ENCODE data around the gene MELTF.

The MELTF gene

GRCh38 chr3:197011780-197012539, 17.7 kb downstream of the MELTF start:
- in situ Hi-C loops (cut with MboI; ENCODE audit: low sequenced_read_pairs) = loop anchor here (25.0 kb wide), 1 partner anchor 175 kb away; no protein-coding TSS in a partner anchor

GRCh38 chr3:197010556-197011351, 18.9 kb downstream of the MELTF start:
- in situ Hi-C loops (cut with MboI; ENCODE audit: low sequenced_read_pairs) = loop anchor here (25.0 kb wide), 1 partner anchor 177 kb away; no protein-coding TSS in a partner anchor

DNA sequence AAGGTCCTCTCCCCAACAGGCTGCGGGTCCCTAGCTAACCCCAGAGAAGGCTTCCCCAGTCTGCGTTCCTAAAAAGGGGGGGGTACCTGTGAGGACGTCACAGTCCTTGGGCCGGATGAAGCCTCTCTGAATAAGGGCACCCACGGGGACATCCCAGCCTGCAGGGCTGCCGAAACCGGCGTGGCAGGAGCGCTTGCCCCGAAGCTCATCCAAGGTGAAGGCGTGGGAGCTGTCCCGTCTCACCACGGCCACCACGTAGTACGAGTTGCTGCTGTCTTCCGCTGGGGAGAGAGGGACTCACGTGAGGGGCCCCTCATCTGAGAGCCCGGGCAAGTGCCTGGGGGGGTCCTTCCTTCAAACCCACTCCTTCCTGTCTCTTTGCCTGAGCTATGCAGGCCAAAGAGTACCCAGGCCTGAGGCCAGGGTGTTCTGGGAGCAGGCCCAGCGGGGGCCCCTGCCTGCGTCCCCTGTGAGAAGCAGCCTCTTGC, 20.0 kb downstream of the MELTF start:
- in situ Hi-C loops (cut with MboI; ENCODE audit: low sequenced_read_pairs) = loop anchor here (25.0 kb wide), 1 partner anchor 178 kb away; no protein-coding TSS in a partner anchor

DNA sequence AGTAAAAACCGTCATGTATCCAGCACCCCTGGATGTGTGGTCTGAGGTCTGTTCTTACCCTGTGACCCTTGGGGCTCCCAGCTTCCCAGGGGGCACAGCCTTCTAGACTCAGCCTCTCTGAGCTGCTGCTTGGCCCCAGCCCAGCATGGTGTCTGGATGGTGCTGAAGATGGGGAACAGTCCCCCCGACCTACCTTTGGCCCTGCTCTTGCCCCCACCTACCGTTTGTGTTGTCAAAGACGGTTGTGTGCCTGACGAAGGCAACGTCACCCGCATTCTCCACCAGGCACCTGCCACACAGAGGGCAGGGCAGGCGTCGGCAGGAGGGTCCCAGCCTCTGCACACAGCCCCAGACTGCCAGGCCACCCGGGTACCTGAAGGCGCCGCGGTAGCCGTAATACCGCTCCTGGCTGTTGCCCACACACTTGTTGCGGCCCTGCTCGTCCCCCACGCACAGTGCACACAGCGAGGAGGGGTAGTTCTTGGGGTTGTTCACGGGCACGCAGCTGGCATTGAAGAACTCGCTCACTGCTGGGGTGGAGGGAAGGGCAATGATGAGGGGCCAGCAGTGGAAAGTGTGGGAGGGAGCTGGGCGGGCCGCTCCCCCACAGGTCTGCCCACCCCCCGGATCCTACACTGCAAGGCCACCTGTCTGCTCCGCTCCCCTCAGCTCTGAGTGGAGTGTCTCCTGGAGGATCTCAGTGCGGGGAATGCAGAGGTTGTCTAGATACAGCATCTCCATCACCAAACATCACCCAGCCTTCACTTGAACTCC, 21.0 kb downstream of the MELTF start:
- in situ Hi-C loops (cut with MboI; ENCODE audit: low sequenced_read_pairs) = loop anchor here (25.0 kb wide), 1 partner anchor 179 kb away; no protein-coding TSS in a partner anchor

GRCh38 chr3:197007953-197008352, 21.7 kb downstream of the MELTF start:
- in situ Hi-C loops (cut with MboI; ENCODE audit: low sequenced_read_pairs) = loop anchor here (25.0 kb wide), 1 partner anchor 179 kb away; no protein-coding TSS in a partner anchor

- in situ Hi-C loops (cut with MboI; ENCODE audit: low sequenced_read_pairs) = loop anchor here (25.0 kb wide), 1 partner anchor 180 kb away; no protein-coding TSS in a partner anchor
Observed at GRCh38 chr3:197007296-197007940, 22.2 kb downstream of the MELTF start.

DNA sequence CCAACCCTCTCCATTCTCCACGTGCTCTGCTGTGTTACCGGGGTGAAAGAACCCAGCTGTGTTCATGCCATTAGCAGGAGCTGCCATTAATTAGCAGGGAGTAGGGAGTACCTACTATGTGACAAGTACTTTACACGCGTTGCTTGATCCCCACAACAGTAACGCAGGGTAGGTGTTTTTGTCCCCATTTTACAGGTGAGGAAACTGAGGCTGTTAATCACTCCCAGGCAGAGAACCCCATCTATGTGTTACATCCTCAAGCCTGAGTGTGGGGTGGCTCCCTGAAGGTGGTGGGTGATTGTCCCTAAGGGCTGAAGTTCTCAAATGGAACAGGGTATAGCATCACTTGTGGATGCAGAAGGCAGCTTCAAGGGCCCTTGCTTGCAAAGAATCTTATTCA, 22.8 kb downstream of the MELTF start:
- in situ Hi-C loops (cut with MboI; ENCODE audit: low sequenced_read_pairs) = loop anchor here (25.0 kb wide), 1 partner anchor 180 kb away; no protein-coding TSS in a partner anchor

- in situ Hi-C loops (cut with MboI; ENCODE audit: low sequenced_read_pairs) = loop anchor here (25.0 kb wide), 1 partner anchor 181 kb away; no protein-coding TSS in a partner anchor
Observed at GRCh38 chr3:197006446-197006845, 23.2 kb downstream of the MELTF start.

DNA sequence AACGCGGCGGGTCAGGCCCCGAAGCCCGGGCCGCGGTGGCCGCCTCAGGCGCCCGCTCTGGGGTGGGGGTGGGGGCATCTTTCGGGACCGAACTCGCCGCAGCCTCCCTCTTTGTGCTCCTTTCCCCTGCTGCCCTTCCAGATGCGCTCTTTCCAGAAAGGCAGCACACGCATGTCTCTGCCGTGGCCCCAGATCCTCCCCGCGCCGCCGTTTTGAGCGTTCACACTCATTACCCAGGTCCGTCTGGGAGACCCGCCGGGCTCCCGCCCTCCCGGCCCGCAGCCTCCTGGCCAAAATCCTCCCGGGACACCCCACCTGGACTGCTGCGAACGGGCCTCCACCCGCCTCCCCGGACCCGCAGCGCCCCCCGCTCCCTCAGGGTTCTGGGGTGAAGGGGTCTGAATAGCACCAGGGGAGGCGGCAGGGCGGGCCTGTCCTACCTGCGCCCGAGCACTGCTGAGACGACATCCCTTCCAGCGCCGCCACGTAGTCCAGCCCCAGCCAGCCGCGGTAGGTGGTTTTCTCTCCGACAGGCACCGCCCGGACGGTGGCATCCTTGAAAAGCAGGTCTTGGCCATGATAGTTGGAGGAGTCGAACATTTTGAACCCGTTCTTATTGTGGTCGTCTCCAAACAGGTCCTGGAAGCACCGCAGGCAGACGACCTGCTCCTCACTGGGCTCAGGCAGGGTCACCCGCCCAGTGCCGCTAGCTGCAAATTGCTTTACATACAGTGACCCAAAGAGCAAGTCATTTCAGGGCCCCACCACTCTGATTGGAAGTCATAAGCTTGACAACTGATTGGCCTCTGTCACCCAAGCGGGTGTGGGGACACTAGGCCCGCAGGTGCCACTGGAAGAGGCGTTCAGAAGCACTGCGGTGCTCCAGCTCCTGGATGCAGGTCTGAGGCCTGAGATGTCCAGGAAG, 25.9 kb downstream of the MELTF start:
- in situ Hi-C loops (cut with MboI; ENCODE audit: low sequenced_read_pairs) = loop anchor here (25.0 kb wide), 1 partner anchor 184 kb away; no protein-coding TSS in a partner anchor

DNA sequence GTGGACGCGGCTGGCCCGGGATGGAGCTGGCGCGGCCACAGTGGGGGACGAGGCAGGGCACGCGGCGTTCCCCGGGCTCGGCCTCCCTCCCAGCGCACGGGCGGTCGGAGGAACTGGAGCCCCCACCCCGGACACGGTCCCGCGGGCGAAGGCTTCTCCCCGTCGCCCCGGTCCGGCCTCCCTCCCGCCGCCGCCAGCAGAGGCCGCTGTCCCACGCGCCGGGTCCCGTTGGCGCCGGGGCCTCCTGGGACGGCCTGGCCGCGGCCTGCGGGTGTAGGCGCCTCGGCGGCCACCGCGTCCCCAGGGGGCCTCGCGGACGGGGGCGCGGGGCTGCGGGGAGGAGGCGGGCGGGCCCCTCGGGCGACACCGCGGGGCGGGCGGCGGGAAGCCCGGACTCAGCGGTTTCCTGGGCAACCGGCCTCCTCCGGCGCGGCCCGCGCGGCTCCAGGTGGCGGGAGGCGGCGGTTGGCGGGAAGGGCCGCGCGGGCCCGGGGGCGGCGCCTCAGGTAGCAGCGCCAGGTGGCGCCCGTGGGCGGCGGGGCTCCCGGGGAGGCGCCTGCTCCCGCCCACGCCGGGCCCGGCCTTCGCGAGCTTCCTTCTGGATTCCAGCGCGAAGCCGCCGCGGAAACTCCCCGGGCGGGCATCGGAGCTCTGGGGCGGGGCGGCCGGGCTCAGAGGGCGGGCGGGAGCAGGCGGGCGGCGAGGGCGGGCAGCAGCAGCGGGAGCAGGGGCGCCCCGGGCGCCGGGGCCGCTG, 26.7 kb downstream of the MELTF start:
- in situ Hi-C loops (cut with MboI; ENCODE audit: low sequenced_read_pairs) = loop anchor here (25.0 kb wide), 1 partner anchor 184 kb away; no protein-coding TSS in a partner anchor

GRCh38 chr3:197001972-197002700, 27.5 kb downstream of the MELTF start:
- in situ Hi-C loops (cut with MboI; ENCODE audit: low sequenced_read_pairs) = loop anchor here (25.0 kb wide), 1 partner anchor 185 kb away; no protein-coding TSS in a partner anchor

DNA sequence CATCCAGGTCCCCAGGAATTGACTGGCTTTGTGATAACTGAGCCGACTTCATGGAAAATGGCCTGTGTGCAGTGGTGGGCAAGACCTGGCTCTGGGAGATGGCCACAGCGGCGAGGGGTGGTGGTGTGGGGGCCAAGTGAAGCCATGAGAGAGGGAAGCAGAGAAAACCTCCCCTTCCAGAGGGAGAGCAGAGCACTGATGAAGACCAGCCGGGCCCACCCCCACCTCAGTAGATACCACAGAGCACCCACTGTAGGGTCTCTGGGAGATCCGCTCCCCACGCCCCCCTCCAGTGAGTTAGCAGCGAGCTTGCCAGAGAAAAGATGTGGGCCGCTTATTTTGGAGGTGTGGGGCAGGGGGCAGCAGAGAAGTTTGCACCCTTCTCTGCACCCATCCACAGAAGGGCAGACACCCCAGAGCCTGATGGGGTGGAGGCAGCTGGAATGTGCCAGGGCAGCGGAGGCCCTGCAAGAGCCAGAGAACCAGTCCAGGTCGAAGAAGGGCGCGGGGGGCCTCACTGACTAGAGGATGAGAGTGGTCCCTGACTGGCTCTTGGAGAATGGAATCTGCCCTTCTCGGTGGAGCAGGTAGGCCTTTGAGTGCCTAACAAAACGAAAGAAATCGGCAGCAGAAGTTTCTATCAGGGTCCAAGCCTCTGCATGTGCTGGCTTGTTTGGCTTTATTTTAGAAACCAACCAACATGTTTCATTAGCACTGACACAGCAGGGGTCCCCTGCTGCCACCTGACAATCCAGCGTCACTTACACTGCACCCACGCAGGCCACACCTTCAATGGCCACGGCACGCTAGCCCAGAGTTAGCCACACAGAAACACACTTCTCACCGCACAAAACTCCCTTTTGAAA, 28.3 kb downstream of the MELTF start:
- in situ Hi-C loops (cut with MboI; ENCODE audit: low sequenced_read_pairs) = loop anchor here (25.0 kb wide), 1 partner anchor 186 kb away; no protein-coding TSS in a partner anchor

DNA sequence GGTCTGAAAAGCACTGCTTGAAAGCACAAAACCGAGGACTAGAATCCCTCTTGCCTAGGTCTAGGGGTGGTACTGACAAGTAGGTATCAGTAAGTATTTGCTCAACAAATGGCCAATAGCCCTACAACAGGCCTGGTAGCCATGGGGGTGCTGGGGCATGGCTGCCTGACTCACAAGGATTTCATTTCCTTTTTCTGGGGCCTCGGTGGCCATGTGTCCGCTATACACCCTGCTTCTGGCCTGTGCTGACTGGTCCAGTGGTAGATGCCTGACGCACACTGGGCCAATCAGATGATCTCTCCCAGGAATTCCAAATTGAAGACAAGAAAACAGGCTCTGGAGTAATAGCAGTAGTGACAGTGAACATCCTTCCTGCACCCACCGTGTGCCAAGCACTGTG, 29.4 kb downstream of the MELTF start:
- in situ Hi-C loops (cut with MboI; ENCODE audit: low sequenced_read_pairs) = loop anchor here (25.0 kb wide), 1 partner anchor 187 kb away; no protein-coding TSS in a partner anchor

- in situ Hi-C loops (cut with MboI; ENCODE audit: low sequenced_read_pairs) = no loop called here
Observed at GRCh38 chr3:196998966-196999760, 30.5 kb downstream of the MELTF start.

DNA sequence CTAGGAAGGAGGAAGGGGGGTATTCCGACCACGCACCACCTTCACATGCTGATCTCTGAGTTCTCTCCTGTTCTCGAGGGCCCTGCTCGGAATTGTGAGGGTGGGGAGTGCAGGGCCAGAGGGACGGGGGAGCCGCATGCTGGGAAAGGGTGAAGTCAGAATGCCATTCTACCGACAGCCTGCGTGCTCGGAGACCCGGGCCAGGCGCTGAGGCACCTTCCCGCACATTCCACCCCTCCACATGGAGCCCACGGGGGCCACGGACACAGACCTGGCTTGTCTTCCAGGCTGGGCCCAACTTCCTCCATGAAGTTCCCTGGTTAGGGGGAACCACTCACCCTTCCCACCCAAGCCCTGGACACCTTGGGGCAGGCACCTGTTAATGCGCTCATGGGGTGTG, 32.3 kb downstream of the MELTF start:
- in situ Hi-C loops (cut with MboI; ENCODE audit: low sequenced_read_pairs) = no loop called here

Data from HL-60/S4 treated with phorbol 12-myristate 13-acetate at 8.2 ng/mL for 4 days and 3 days (cell line).